Osteoblast (primary cell): Measurements from ENCODE around the gene PLIN5. TPM values are rescaled to one million over a fixed set of nuclear protein-coding genes. Genes with fewer than 3 reads are reported as not detected.

Source experiments
- DNase-seq: peaks from one replicate; pipeline ENCODE4 v3.0.0; 2011; ENCODE audit warnings: low spot score, mixed read lengths; ENCODE audit not compliant: insufficient read length; ENCODE audit errors: missing footprints
- H2AFZ ChIP-seq: 2 replicates; pipeline ENCODE4 v1.6.0; 2011; ENCODE audit warnings: mild to moderate bottlenecking, low read length
- H3K27ac ChIP-seq: 2 replicates; pipeline ENCODE4 v1.5.1; 2011; ENCODE audit warnings: mild to moderate bottlenecking, low read depth, low read length, moderate library complexity
- H3K27me3 ChIP-seq: 2 replicates; pipeline ENCODE4 v1.6.0; 2012; ENCODE audit warnings: mild to moderate bottlenecking, control low read depth, inconsistent platforms, low read length, moderate library complexity; ENCODE audit not compliant: insufficient read depth
- H3K36me3 ChIP-seq: 2 replicates; pipeline ENCODE4 v1.5.1; 2011; ENCODE audit warnings: mild to moderate bottlenecking, low read length, control low read depth, moderate library complexity; ENCODE audit not compliant: insufficient read depth
- H3K4me1 ChIP-seq: 2 replicates; pipeline ENCODE4 v1.5.1; 2011; ENCODE audit warnings: mild to moderate bottlenecking, low read length, control low read depth, moderate library complexity; ENCODE audit not compliant: insufficient read depth
- H3K4me2 ChIP-seq: 2 replicates; pipeline ENCODE4 v1.6.0; 2011; ENCODE audit warnings: mild to moderate bottlenecking, low read length; ENCODE audit not compliant: insufficient read depth
- H3K4me3 ChIP-seq: fragments of 200-600 bp; sonication (generic); 3 replicates; pipeline ENCODE4 v1.5.1; 2012; ENCODE audit warnings: mild to moderate bottlenecking, low read length, inconsistent platforms; ENCODE audit not compliant: insufficient read depth
- H3K79me2 ChIP-seq: 2 replicates; pipeline ENCODE4 v1.6.0; 2012; ENCODE audit warnings: mild to moderate bottlenecking, low read length, control low read depth, inconsistent platforms; ENCODE audit not compliant: insufficient read depth
- H3K9me3 ChIP-seq: 2 replicates; pipeline ENCODE4 v1.5.1; 2011; ENCODE audit warnings: low read depth, low read length, control low read depth
- H4K20me1 ChIP-seq: 2 replicates; pipeline ENCODE4 v1.6.0; 2012; ENCODE audit warnings: mild to moderate bottlenecking, low read length, control low read depth; ENCODE audit not compliant: insufficient read depth
- CTCF ChIP-seq: IDR thresholded peaks from 2 replicates; pipeline ENCODE4 v1.5.1; 2011; ENCODE audit warnings: mild to moderate bottlenecking, low read depth, low read length, moderate library complexity; ENCODE audit errors: extremely low read depth
- total RNA-seq: library from RNA; depleted of rRNA; stranded (reverse); fragments of >200 nt; gene quantifications from 2 replicates; pipeline ENCODE4 v1.2.3, GENCODE V29; 2012

Gene PLIN5
- total RNA-seq, 1 donor, result 0.36 TPM

DNA sequence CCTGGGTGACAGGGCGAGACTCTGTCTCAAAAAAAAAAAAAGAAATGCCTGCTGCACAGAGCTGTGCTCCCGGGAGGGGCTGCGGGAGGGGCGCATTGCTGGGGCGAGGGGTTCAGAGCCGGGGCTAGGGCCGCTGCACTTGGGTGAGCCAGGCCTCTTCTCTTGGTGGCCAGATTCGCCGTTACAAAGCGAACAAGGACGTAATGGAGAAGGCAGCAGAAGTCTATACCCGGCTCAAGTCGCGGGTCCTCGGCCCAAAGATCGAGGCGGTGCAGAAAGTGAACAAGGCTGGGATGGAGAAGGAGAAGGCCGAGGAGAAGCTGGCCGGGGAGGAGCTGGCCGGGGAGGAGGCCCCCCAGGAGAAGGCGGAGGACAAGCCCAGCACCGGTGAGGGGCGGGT lies 35.7 kb downstream of the PLIN5 start:
- H4K20me1 ChIP-seq, result no peaks in the 10 kb centered on the region
- H3K79me2 ChIP-seq, result no peaks in the 10 kb centered on the region
- H3K4me3 ChIP-seq, result no peak overlapping the region
- no peaks in the 10 kb centered on the region for H3K9me3 ChIP-seq
- no peak overlapping the region for H2AFZ ChIP-seq
- H3K4me2 ChIP-seq, result no peak overlapping the region
- peak; percentile 65 for DNase-seq
- H3K4me1 ChIP-seq, result no peaks in the 10 kb centered on the region
- H3K27ac ChIP-seq, result no peak overlapping the region
- H3K27me3 ChIP-seq, result no peaks in the 10 kb centered on the region
- TF ChIP-seq CTCF, result no peak
- H3K36me3 ChIP-seq, result peaks cover 29% of the 10 kb centered on the region

DNA sequence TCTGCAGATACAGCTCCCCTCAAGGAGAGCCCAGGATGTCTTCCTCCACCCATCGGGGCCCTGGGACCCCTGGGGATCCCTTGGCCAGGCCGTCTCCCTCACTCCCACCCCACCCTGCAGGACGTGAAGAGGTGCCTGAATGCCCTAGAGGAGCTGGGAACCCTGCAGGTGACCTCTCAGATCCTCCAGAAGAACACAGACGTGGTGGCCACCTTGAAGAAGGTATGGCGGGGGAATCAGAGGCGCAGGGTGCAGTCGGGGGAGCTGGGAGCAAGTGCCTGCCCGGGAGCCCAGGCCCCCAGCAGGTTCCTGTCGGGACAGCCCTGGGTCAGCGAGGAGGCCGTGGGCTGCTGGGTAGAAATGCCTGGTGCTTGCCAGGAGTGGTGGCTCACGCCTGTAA lies 36.3 kb downstream of the PLIN5 start:
- DNase-seq, result no peak
- Histone ChIP-seq H3K4me3 (no peak overlapping the region), H3K27me3 (no peaks in the 10 kb centered on the region), H2AFZ (no peak overlapping the region), H3K27ac (no peak overlapping the region), H3K36me3 (peaks cover 30% of the 10 kb centered on the region), H3K4me2 (no peak overlapping the region), H3K4me1 (no peaks in the 10 kb centered on the region), H3K9me3 (no peaks in the 10 kb centered on the region), H4K20me1 (no peaks in the 10 kb centered on the region), H3K79me2 (no peaks in the 10 kb centered on the region)
- no peak for TF ChIP-seq CTCF

- Histone ChIP-seq H3K27me3 (no peaks in the 10 kb centered on the region), H2AFZ (no peak overlapping the region), H3K36me3 (peaks cover 31% of the 10 kb centered on the region), H3K4me1 (no peaks in the 10 kb centered on the region), H3K27ac (no peak overlapping the region), H3K4me2 (no peak overlapping the region), H3K79me2 (no peaks in the 10 kb centered on the region), H4K20me1 (no peaks in the 10 kb centered on the region), H3K4me3 (no peak overlapping the region), H3K9me3 (no peaks in the 10 kb centered on the region)
- no peak for TF ChIP-seq CTCF
- DNase-seq, result peak; percentile 67
Observed at GRCh38 chr19:4497770-4498389, 37.1 kb downstream of the PLIN5 start.

- peak; percentile 64 for DNase-seq
- H2AFZ ChIP-seq, result no peak overlapping the region
- no peaks in the 10 kb centered on the region for H3K27me3 ChIP-seq
- no peak overlapping the region for H3K4me3 ChIP-seq
- no peaks in the 10 kb centered on the region for H3K9me3 ChIP-seq
- peaks cover 3% of the 10 kb centered on the region for H4K20me1 ChIP-seq
- H3K79me2 ChIP-seq, result no peaks in the 10 kb centered on the region
- no peaks in the 10 kb centered on the region for H3K4me1 ChIP-seq
- no peak overlapping the region for H3K4me2 ChIP-seq
- peaks cover 42% of the 10 kb centered on the region for H3K36me3 ChIP-seq
- no peak for TF ChIP-seq CTCF
- no peak overlapping the region for H3K27ac ChIP-seq
Observed at GRCh38 chr19:4496304-4496703, 38.7 kb downstream of the PLIN5 start.
